ENCODE results near the gene DTNBP1.

The DTNBP1 gene

GRCh38 chr6:15479761-15480160 is 183.1 kb downstream of the DTNBP1 start:
- no peak overlapping the region for H3K4me3 ChIP-seq (ENCODE audit: low read length)
- no peak for TF ChIP-seq ZNF274 (IDR thresholded peaks at IDR 0.05; ENCODE audit: low read depth, low read length)

GRCh38 chr6:15477746-15478145 is 185.1 kb downstream of the DTNBP1 start:
- no peak overlapping the region for H3K4me3 ChIP-seq (ENCODE audit: low read length)
- TF ChIP-seq ZNF274 (IDR thresholded peaks at IDR 0.05; ENCODE audit: low read depth, low read length): no peak

- no peak overlapping the region for H3K4me3 ChIP-seq (ENCODE audit: low read length)
- no peak for TF ChIP-seq ZNF274 (IDR thresholded peaks at IDR 0.05; ENCODE audit: low read depth, low read length)
Observed at GRCh38 chr6:15476631-15477380, 186.0 kb downstream of the DTNBP1 start.

GRCh38 chr6:15475872-15476271 is 187.0 kb downstream of the DTNBP1 start:
- no peak for TF ChIP-seq ZNF274 (IDR thresholded peaks at IDR 0.05; ENCODE audit: low read depth, low read length)
- no peak overlapping the region for H3K4me3 ChIP-seq (ENCODE audit: low read length)

DNA sequence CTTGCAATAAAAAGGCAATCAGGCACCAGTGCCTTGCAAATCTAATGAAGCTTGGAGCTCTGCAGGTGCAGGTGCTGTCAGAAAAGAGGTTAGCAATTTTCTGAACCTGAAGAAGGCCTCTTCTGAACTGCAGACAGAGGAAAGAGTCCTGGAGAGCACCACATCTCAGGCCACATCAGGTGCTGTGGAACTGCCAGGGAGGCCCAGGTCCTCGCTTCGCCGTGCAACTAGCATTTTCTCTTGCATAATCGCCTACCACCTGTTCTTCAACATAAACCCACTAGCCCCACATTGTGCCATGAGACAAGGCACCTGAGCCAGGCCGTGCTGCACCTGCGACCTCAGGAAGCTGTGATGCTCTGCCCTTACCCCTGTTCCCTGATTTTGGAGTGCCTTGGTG is 187.6 kb downstream of the DTNBP1 start:
- no peak overlapping the region for H3K4me3 ChIP-seq (ENCODE audit: low read length)
- TF ChIP-seq ZNF274 (IDR thresholded peaks at IDR 0.05; ENCODE audit: low read depth, low read length): no peak

DNA sequence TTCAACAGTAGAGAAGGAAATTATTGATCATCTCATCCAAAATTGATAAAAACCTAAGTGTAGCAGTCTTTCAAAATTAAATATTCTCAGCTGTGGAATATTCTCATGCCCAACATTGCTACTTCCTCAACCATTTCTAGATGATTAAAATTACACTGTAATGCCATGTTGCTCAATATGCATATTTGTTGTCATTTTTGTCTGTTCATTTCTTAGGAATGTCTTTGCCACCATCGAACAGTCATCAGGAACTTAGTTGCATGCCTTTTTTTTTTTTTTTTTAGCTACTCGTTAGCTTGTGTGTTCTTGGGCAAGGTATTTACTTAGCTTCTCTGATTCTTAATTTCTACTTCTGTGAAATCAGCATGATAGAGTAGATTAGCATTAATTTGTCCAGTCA is 188.6 kb downstream of the DTNBP1 start:
- TF ChIP-seq ZNF274 (IDR thresholded peaks at IDR 0.05; ENCODE audit: low read depth, low read length): no peak
- H3K4me3 ChIP-seq (ENCODE audit: low read length): no peak overlapping the region

DNA sequence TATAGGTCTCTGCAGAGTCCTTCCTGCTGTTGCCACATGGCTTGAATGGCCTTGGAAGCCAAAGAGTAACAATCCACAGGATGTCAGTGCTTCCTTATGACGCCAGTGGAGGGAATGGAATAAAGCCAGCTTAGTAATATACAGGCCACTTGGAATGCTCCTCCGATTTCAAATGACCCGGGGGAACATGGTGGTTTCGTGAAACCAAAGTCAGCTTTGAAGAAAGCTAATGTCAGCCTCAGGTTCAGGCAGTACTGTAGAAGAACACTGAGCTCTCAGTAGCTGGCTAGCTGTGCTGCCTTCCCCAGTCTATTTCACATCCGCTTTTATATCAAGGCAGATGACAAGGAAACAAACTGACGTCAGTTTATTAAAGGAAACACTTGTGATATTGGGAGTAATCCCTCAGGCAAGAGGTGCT is 189.1 kb downstream of the DTNBP1 start:
- H3K4me3 ChIP-seq (ENCODE audit: low read length): no peak overlapping the region
- no peak for TF ChIP-seq ZNF274 (IDR thresholded peaks at IDR 0.05; ENCODE audit: low read depth, low read length)

DNA sequence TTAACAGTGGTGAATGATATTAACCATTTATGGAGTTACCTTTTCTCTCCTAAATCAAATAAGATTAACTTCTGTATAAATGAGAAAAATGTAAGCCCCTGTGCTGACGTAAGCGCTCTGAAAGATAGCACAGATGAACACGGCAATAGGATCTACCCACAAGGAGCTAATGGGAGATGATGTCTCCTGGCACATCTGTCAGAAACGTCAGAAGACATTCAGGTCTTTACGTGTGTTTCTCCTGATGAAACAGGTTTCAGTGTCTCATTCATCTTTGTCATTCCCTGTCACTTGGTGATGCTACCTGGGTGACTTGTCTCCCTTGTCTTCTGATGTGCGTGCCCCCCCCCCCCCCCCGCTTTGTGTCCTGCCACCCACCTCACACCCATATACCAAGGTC is 189.7 kb downstream of the DTNBP1 start:
- TF ChIP-seq ZNF274 (IDR thresholded peaks at IDR 0.05; ENCODE audit: low read depth, low read length): no peak
- H3K4me3 ChIP-seq (ENCODE audit: low read length): no peak overlapping the region
